Measurements from ENCODE around the gene PXDN. TPM values are rescaled to one million over a fixed set of nuclear protein-coding genes. Genes with fewer than 3 reads are reported as not detected.
A peak's percentile ranks its signal among the peaks of the same experiment; 100 is the strongest.

Gene PXDN, protein sequence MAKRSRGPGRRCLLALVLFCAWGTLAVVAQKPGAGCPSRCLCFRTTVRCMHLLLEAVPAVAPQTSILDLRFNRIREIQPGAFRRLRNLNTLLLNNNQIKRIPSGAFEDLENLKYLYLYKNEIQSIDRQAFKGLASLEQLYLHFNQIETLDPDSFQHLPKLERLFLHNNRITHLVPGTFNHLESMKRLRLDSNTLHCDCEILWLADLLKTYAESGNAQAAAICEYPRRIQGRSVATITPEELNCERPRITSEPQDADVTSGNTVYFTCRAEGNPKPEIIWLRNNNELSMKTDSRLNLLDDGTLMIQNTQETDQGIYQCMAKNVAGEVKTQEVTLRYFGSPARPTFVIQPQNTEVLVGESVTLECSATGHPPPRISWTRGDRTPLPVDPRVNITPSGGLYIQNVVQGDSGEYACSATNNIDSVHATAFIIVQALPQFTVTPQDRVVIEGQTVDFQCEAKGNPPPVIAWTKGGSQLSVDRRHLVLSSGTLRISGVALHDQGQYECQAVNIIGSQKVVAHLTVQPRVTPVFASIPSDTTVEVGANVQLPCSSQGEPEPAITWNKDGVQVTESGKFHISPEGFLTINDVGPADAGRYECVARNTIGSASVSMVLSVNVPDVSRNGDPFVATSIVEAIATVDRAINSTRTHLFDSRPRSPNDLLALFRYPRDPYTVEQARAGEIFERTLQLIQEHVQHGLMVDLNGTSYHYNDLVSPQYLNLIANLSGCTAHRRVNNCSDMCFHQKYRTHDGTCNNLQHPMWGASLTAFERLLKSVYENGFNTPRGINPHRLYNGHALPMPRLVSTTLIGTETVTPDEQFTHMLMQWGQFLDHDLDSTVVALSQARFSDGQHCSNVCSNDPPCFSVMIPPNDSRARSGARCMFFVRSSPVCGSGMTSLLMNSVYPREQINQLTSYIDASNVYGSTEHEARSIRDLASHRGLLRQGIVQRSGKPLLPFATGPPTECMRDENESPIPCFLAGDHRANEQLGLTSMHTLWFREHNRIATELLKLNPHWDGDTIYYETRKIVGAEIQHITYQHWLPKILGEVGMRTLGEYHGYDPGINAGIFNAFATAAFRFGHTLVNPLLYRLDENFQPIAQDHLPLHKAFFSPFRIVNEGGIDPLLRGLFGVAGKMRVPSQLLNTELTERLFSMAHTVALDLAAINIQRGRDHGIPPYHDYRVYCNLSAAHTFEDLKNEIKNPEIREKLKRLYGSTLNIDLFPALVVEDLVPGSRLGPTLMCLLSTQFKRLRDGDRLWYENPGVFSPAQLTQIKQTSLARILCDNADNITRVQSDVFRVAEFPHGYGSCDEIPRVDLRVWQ (N-terminal part only)
- total RNA-seq (100 to 1,000 TPM; 100 to 109 TPM), polyA plus RNA-seq (10 to 100 TPM; 10.6 to 63.0 TPM)
- long read RNA-seq, donor 1, transcript PXDN-213 (2 exons, 2,796 nt): major isoform, 6 of 198 reads
- long read RNA-seq, donor 1, partial matches to known transcripts: 161 of 198 reads
- long read RNA-seq, donor 1, other reads (novel, unspliced or antisense): 31 of 198 reads
- long read RNA-seq, donor 2, full-length matches to known transcripts: 4 of 86 reads
- long read RNA-seq, donor 2, partial matches to known transcripts: 56 of 86 reads
- long read RNA-seq, donor 2, other reads (novel, unspliced or antisense): 26 of 86 reads

DNA sequence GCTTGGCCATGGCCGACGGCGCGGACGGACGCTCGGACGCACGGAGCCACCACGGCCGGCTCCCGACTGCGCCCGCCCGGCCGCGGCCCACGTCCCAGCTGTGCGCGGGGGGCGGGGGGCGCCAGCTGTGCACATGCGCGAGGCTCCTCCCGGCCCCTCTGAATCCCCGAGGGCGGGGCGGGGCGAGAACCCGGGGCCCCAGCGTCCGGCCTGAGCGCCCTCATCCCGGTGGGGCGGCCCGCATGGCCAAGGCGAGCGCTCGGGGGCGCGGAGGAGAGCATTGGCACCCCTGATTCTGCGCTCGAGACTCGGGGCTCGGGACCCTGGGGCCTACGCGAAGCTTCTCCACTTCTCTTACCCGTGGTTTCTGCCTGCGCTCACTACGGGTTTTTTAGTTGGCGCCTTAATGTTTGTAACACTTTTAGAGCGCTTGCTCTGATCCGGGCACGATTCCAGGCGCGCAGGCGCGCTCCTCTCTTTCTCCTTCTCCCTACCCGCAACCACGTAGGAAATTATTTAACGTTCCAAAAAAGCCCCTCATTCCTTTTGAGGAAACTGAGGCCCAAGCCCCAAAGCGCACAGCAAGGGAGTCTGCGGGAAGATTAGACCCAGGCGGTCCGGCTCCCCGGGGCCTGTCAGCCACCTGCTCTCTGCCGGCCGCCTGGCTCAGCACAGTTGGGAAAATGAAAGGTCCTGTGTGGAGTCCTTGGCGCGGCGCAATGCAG is at the start of gene PXDN:
PXDN (minus strand) TSS at position 70 of the 725 bp plus-strand sequence; CDS start at position 10, 60 bp downstream.
- ATAC-seq (ENCODE audit: low FRiP score) (peak; percentile 67), DNase-seq (peak in 1 of 2 donors; percentile 89)
- H3K36me3 ChIP-seq (ENCODE audit: control insufficient read depth in 1 of 2, insufficient read depth in 2 of 2, low read length in 1 of 2): no peaks in the 10 kb centered on the region
- H3K27ac ChIP-seq (ENCODE audit: low read depth in 1 of 2, low read length in 2 of 2): peak within 1 kb of the TSS; percentile 92 to 98
- H3K9me3 ChIP-seq (ENCODE audit: control insufficient read depth, low read length): no peaks in the 10 kb centered on the region
- 1% methylated on average over 38 to 71 of the region's 71 CpGs for WGBS, 2 donors
- H3K27me3 ChIP-seq (ENCODE audit: control insufficient read depth in 1 of 2, insufficient read depth in 2 of 2, low read length in 1 of 2): no peaks in the 10 kb centered on the region
- H3K4me1 ChIP-seq (ENCODE audit: control insufficient read depth in 1 of 2, insufficient read depth in 2 of 2, low read length in 2 of 2): no peaks in the 10 kb centered on the region
- intact Hi-C loops (cut with DNase I): loop anchor here in 1 of 2 donors (5.0 to 10.0 kb wide), 2 partner anchors 70 to 152 kb away; no protein-coding TSS in a partner anchor
- H3K4me3 ChIP-seq (ENCODE audit: low read length in 2 of 2): peak within 1 kb of the TSS; percentile 79 to 89

DNA sequence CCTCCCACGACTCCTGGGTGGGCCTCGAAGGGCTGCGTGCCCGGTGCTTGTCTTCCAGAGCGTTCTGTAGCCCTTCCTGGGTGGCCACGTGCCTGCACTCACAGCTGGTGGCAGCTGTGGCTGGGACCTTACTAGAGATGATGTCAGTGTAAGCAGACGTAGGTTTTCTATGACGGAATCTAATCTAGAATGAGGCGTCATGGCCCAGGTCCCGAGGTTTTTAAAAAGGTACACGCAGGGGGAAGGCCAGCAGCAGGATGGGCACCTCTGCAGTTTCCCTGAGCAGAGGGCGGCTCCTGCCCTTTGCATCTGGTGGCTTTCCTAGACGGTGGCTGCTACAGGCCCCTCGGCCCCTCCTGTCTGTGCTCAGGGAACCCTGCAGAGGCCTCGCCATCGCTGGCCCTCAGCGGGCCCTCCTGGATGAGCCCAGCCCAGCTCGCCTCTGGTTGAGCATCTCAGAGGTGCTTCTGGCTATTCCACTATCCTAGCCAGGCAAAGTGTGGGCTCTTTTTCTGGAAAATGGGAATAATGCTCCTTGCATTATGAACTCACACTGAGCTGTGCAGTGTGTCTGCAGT is 49.6 kb upstream of the PXDN start:
- Histone ChIP-seq H3K9me3 (ENCODE audit: control insufficient read depth, low read length) (no peaks in the 10 kb centered on the region), H3K27me3 (ENCODE audit: control insufficient read depth in 1 of 2, insufficient read depth in 2 of 2, low read length in 1 of 2) (no peaks in the 10 kb centered on the region), H3K4me3 (ENCODE audit: low read length in 2 of 2) (no peak overlapping the region), H3K4me1 (ENCODE audit: control insufficient read depth in 1 of 2, insufficient read depth in 2 of 2, low read length in 2 of 2) (no peaks in the 10 kb centered on the region), H3K36me3 (ENCODE audit: control insufficient read depth in 1 of 2, insufficient read depth in 2 of 2, low read length in 1 of 2) (no peaks in the 10 kb centered on the region), H3K27ac (ENCODE audit: low read depth in 1 of 2, low read length in 2 of 2) (no peak overlapping the region)
- WGBS, 2 donors: 78 to 87% methylated on average over 18 of the region's 18 CpGs
- ATAC-seq (ENCODE audit: low FRiP score) (no peak), DNase-seq (peak in 1 of 2 donors; percentile 59)
- intact Hi-C loops (cut with DNase I): no loop called here

DNA sequence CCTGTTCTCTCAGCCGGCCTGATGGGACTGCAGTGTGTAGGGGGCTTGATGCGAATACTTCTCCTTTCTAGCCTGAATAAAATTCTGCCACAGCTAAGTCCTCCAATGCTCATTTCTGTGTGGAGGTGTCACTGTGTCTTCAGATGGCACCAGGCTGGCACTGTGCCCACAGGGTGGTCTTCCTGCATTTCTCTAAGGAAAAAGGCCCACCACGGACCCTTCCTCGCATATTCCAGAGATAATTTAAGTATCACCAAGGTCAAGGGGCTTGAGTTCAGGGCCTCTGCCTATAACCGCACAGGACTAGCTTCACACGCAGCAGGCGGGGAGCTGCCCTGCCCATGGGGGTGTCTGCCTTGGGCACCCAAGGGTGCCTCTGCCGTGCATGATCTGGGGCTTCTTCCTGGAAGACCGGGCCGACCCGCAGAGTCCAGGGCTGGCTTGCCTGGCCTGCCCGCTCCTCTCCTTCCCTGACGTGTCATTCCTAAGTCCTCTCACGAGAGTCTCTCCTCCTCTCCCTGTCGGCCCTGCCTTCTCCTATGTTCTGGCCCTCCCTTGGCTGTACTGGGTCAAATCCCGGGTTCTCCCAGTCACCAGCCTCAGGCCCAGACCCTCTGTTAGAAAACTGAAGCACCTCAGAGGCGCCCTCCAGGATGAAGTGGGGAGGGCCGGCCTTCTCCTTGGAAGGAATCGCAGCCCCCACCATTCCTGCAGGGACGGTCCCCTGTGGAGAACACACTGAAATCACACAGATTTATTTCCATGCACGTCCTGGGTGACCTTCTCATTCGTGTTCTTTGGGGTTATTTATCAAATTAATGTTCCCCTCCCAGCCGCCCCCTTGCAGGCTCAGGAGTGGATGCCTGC is 48.9 kb upstream of the PXDN start:
- H3K36me3 ChIP-seq (ENCODE audit: control insufficient read depth in 1 of 2, insufficient read depth in 2 of 2, low read length in 1 of 2): no peaks in the 10 kb centered on the region
- H3K9me3 ChIP-seq (ENCODE audit: control insufficient read depth, low read length): no peaks in the 10 kb centered on the region
- 91 to 94% methylated on average over 23 of the region's 23 CpGs for WGBS, 2 donors
- no peak overlapping the region for H3K27ac ChIP-seq (ENCODE audit: low read depth in 1 of 2, low read length in 2 of 2)
- H3K4me3 ChIP-seq (ENCODE audit: low read length in 2 of 2): no peak overlapping the region
- peak in 1 of 2 donors; percentile 72 for DNase-seq
- no peaks in the 10 kb centered on the region for H3K27me3 ChIP-seq (ENCODE audit: control insufficient read depth in 1 of 2, insufficient read depth in 2 of 2, low read length in 1 of 2)
- intact Hi-C loops (cut with DNase I): no loop called here
- H3K4me1 ChIP-seq (ENCODE audit: control insufficient read depth in 1 of 2, insufficient read depth in 2 of 2, low read length in 2 of 2): no peaks in the 10 kb centered on the region
- ATAC-seq (ENCODE audit: low FRiP score): no peak

DNA sequence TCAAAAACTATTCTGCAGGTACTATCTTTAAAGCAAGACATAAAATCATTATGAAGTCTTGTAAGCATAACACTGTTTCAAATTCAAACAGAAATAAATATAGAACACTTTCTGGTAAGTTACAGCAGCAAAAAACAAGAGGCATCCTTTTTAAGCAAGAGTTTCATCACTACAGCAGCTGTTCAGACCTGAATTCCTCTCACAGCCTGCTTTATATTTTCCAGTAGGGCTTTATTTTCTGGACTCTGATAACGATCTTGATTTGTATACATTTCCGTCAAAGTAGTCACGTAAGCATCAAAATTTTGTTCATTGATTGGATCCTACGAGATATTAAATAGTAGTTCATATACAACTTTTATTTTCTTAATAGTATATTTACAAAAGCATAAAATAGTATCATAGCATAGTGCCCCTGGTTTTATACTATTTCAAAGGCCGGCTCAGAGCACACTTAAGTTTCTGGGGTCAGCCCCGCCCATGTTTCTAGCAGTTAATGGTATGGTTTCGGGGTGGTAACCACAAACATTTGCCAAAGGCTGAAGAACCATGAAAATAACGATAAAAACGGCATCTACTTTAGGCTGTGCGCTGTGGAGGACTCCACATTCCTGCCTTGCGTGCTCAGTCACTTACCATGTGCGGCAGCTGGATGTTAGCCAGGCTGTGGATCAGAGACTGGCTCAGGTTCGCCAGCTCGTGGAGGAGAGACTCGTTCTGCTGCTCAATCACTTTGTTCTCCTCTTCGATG is 47.5 kb upstream of the PXDN start:
- intact Hi-C loops (cut with DNase I): no loop called here
- Histone ChIP-seq H3K27ac (ENCODE audit: low read depth in 1 of 2, low read length in 2 of 2) (no peak overlapping the region), H3K4me1 (ENCODE audit: control insufficient read depth in 1 of 2, insufficient read depth in 2 of 2, low read length in 2 of 2) (no peaks in the 10 kb centered on the region), H3K27me3 (ENCODE audit: control insufficient read depth in 1 of 2, insufficient read depth in 2 of 2, low read length in 1 of 2) (no peaks in the 10 kb centered on the region), H3K9me3 (ENCODE audit: control insufficient read depth, low read length) (no peaks in the 10 kb centered on the region), H3K36me3 (ENCODE audit: control insufficient read depth in 1 of 2, insufficient read depth in 2 of 2, low read length in 1 of 2) (no peaks in the 10 kb centered on the region), H3K4me3 (ENCODE audit: low read length in 2 of 2) (no peak overlapping the region)
- peak; percentile 77 to 91 for DNase-seq
- WGBS, 2 donors: 42 to 44% methylated on average over 16 of the region's 16 CpGs
- ATAC-seq (ENCODE audit: low FRiP score): no peak

DNA sequence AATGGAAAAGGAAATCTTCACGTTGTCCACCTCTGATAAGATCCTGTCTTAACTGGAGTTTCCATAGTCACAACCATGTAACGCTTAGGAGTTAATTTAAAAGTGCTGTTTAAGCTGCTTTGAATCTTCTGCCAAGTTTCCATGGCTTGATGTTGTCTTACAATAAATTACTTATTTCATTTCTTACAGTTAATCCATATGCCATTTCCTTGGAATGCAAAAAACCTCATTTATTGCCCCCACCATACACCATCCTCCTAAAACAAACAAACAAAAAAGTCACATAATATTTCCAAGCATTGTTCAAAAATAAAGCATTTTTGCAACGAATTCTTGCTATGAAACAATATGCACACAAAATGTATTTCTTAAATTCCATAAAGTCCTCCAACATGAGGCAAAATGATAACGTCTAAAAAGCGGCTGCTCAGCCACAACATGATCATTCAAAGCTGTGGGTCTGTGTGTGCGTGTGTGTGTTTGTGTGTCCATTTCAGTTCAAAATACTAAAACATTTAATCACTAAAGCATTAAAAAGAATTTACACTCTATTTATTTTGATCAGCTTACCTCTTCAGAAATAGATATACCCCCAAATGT is 46.8 kb upstream of the PXDN start:
- intact Hi-C loops (cut with DNase I): no loop called here
- WGBS, 2 donors: 60 to 75% methylated on average over 6 of the region's 6 CpGs

DNA sequence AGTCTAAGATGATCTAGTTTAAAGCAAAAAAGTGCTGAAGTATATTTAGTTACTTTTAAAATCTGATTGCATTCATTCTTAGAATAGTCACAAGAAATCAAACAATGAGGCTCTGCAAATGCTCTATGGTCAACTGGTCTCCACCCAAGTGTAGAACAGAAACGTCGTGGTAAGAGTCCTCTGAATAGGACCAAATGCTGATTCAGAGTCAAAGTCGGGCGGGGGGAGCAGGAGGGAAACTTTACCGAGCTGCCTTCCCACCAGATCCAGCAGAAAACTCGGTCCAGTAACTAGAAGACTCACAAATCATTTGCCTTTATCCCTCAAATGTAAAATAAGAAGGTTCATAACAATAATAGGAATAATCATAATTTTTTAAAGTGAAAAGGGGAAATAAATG is 46.2 kb upstream of the PXDN start:
- Histone ChIP-seq H3K27ac (ENCODE audit: low read depth in 1 of 2, low read length in 2 of 2) (no peak overlapping the region), H3K36me3 (ENCODE audit: control insufficient read depth in 1 of 2, insufficient read depth in 2 of 2, low read length in 1 of 2) (no peaks in the 10 kb centered on the region), H3K27me3 (ENCODE audit: control insufficient read depth in 1 of 2, insufficient read depth in 2 of 2, low read length in 1 of 2) (no peaks in the 10 kb centered on the region), H3K4me3 (ENCODE audit: low read length in 2 of 2) (no peak overlapping the region), H3K9me3 (ENCODE audit: control insufficient read depth, low read length) (no peaks in the 10 kb centered on the region), H3K4me1 (ENCODE audit: control insufficient read depth in 1 of 2, insufficient read depth in 2 of 2, low read length in 2 of 2) (no peaks in the 10 kb centered on the region)
- peak in 1 of 2 donors; percentile 42 for DNase-seq
- no peak for ATAC-seq (ENCODE audit: low FRiP score)
- intact Hi-C loops (cut with DNase I): no loop called here
- WGBS, 2 donors: 49 to 61% methylated on average over 6 of the region's 6 CpGs

More for the DNA sequence above, 46.8 kb upstream of the PXDN start:
- no peak for ATAC-seq (ENCODE audit: low FRiP score)
- Histone ChIP-seq H3K4me3 (ENCODE audit: low read length in 2 of 2) (no peak overlapping the region), H3K36me3 (ENCODE audit: control insufficient read depth in 1 of 2, insufficient read depth in 2 of 2, low read length in 1 of 2) (no peaks in the 10 kb centered on the region), H3K27ac (ENCODE audit: low read depth in 1 of 2, low read length in 2 of 2) (no peak overlapping the region), H3K27me3 (ENCODE audit: control insufficient read depth in 1 of 2, insufficient read depth in 2 of 2, low read length in 1 of 2) (no peaks in the 10 kb centered on the region), H3K9me3 (ENCODE audit: control insufficient read depth, low read length) (no peaks in the 10 kb centered on the region), H3K4me1 (ENCODE audit: control insufficient read depth in 1 of 2, insufficient read depth in 2 of 2, low read length in 2 of 2) (no peaks in the 10 kb centered on the region)
- peak in 1 of 2 donors; percentile 7 for DNase-seq
